ENCODE results near the gene TOPAZ1. TPM values are rescaled to one million over a fixed set of nuclear protein-coding genes. Genes with fewer than 3 reads are reported as not detected.
A peak's percentile ranks its signal among the peaks of the same experiment; 100 is the strongest.

TOPAZ1 gene
- total and polyA plus RNA-seq, 7 donors, result not detected

- ATAC-seq (no peak), DNase-seq (no peak)
- 48 to 56% (median 50%) methylated on average over 8 of the region's 8 CpGs for WGBS, 3 donors
- Histone ChIP-seq H3K36me3 (ENCODE audit: insufficient read depth in 1 of 2, low read depth in 1 of 2) (no peaks in the 10 kb centered on the region), H3K4me1 (no peaks in the 10 kb centered on the region), H3K9me3 (no peaks in the 10 kb centered on the region), H3K27ac (no peak overlapping the region), H3K4me3 (no peak overlapping the region), H3K27me3 (ENCODE audit: insufficient read depth in 3 of 3, low read length in 2 of 3) (no peaks in the 10 kb centered on the region)
- intact Hi-C loops (cut with DNase I), result no loop called here
- TF ChIP-seq CTCF (IDR thresholded peaks at IDR 0.05), result no peak
Measured at GRCh38 chr3:44318891-44319311, 77.2 kb downstream of the TOPAZ1 start.

GRCh38 chr3:44321335-44321734 lies 79.6 kb downstream of the TOPAZ1 start:
- no peaks in the 10 kb centered on the region for H3K4me1 ChIP-seq
- H3K27ac ChIP-seq, result no peak overlapping the region
- H3K27me3 ChIP-seq (ENCODE audit: insufficient read depth in 3 of 3, low read length in 2 of 3), result no peaks in the 10 kb centered on the region
- H3K36me3 ChIP-seq (ENCODE audit: insufficient read depth in 1 of 2, low read depth in 1 of 2), result no peaks in the 10 kb centered on the region
- DNase-seq (no peak), ATAC-seq (no peak)
- no peak for TF ChIP-seq CTCF (IDR thresholded peaks at IDR 0.05)
- intact Hi-C loops (cut with DNase I), result loop anchor here in 1 of 2 donors (5.0 to 10.0 kb wide), 4 partner anchors 73 to 593 kb away; partner anchors contain the start of genes ZNF197 and ZNF502
- H3K9me3 ChIP-seq, result peaks cover 2% of the 10 kb centered on the region
- 53 to 62% (median 58%) methylated on average over 3 of the region's 3 CpGs for WGBS, 3 donors
- H3K4me3 ChIP-seq, result no peak overlapping the region

GRCh38 chr3:44323341-44323955 lies 81.8 kb downstream of the TOPAZ1 start:
- Histone ChIP-seq H3K4me1 (no peaks in the 10 kb centered on the region), H3K4me3 (no peak overlapping the region), H3K27ac (no peak overlapping the region), H3K9me3 (peaks cover 4% of the 10 kb centered on the region), H3K36me3 (ENCODE audit: insufficient read depth in 1 of 2, low read depth in 1 of 2) (no peaks in the 10 kb centered on the region), H3K27me3 (ENCODE audit: insufficient read depth in 3 of 3, low read length in 2 of 3) (no peaks in the 10 kb centered on the region)
- ATAC-seq, result peak in 3 of 4 donors; percentile 44 to 84 (median 72)
- DNase-seq, result peak; percentile 42 to 64
- peak; percentile 86 for TF ChIP-seq CTCF (IDR thresholded peaks at IDR 0.05)
- 2 to 4% (median 3%) methylated on average over 4 of the region's 4 CpGs for WGBS, 3 donors
- intact Hi-C loops (cut with DNase I), result loop anchor here in 1 of 2 donors (5.0 to 10.0 kb wide), 4 partner anchors 71 to 591 kb away; partner anchors contain the start of genes ZNF197 and ZNF502

- H3K27me3 ChIP-seq (ENCODE audit: insufficient read depth in 3 of 3, low read length in 2 of 3), result no peaks in the 10 kb centered on the region
- DNase-seq (no peak), ATAC-seq (no peak)
- H3K27ac ChIP-seq, result no peak overlapping the region
- H3K4me1 ChIP-seq, result no peaks in the 10 kb centered on the region
- H3K4me3 ChIP-seq, result no peak overlapping the region
- intact Hi-C loops (cut with DNase I), result loop anchor here in 1 of 2 donors (5.0 to 10.0 kb wide), 4 partner anchors 70 to 590 kb away; partner anchors contain the start of genes ZNF197 and ZNF502
- H3K36me3 ChIP-seq (ENCODE audit: insufficient read depth in 1 of 2, low read depth in 1 of 2), result no peaks in the 10 kb centered on the region
- TF ChIP-seq CTCF (IDR thresholded peaks at IDR 0.05), result no peak
- H3K9me3 ChIP-seq, result peaks cover 4% of the 10 kb centered on the region
Measured at GRCh38 chr3:44324584-44324983, 82.9 kb downstream of the TOPAZ1 start.

Data from psoas muscle (tissue), 8 donors.